ENCODE data around the gene HOXD11.

The HOXD11 gene

GRCh38 chr2:176120364-176121189 is 13.5 kb downstream of the HOXD11 start:
- H3K27me3 ChIP-seq (ENCODE audit: insufficient read depth, low read depth): no peaks in the 10 kb centered on the region
- H3K36me3 ChIP-seq (ENCODE audit: insufficient read depth): no peaks in the 10 kb centered on the region
- no peak for TF ChIP-seq CTCF (conservative IDR thresholded peaks at IDR 0.05; ENCODE audit: low read depth, low read length)
- H4K20me1 ChIP-seq (ENCODE audit: insufficient read depth): no peaks in the 10 kb centered on the region
- no peak overlapping the region for H2AFZ ChIP-seq (ENCODE audit: low read depth)
- no peaks in the 10 kb centered on the region for H3K79me2 ChIP-seq (ENCODE audit: insufficient read depth, low read depth)
- H3K27ac ChIP-seq: no peak overlapping the region
- no peak overlapping the region for H3K4me2 ChIP-seq
- no peaks in the 10 kb centered on the region for H3K4me1 ChIP-seq (ENCODE audit: low read depth, poor library complexity, severe bottlenecking)
- no peak overlapping the region for H3K9ac ChIP-seq
- no peak overlapping the region for H3K4me3 ChIP-seq (IDR thresholded peaks at IDR 0.05; ENCODE audit: insufficient read depth, low read depth, low read length)

- Histone ChIP-seq H2AFZ (ENCODE audit: low read depth) (no peak overlapping the region), H3K4me3 (IDR thresholded peaks at IDR 0.05; ENCODE audit: insufficient read depth, low read depth, low read length) (no peak overlapping the region)
Observed at GRCh38 chr2:176121190-176122051, 14.3 kb downstream of the HOXD11 start.

GRCh38 chr2:176122052-176122682 is 15.1 kb downstream of the HOXD11 start:
- H3K4me3 ChIP-seq (IDR thresholded peaks at IDR 0.05; ENCODE audit: insufficient read depth, low read depth, low read length): no peak overlapping the region
- H3K36me3 ChIP-seq (ENCODE audit: insufficient read depth): no peaks in the 10 kb centered on the region
- H4K20me1 ChIP-seq (ENCODE audit: insufficient read depth): no peaks in the 10 kb centered on the region
- H3K9ac ChIP-seq: no peak overlapping the region
- no peak overlapping the region for H3K27ac ChIP-seq
- no peaks in the 10 kb centered on the region for H3K79me2 ChIP-seq (ENCODE audit: insufficient read depth, low read depth)
- H3K4me1 ChIP-seq (ENCODE audit: low read depth, poor library complexity, severe bottlenecking): no peaks in the 10 kb centered on the region
- no peaks in the 10 kb centered on the region for H3K27me3 ChIP-seq (ENCODE audit: insufficient read depth, low read depth)
- no peak overlapping the region for H2AFZ ChIP-seq (ENCODE audit: low read depth)
- H3K4me2 ChIP-seq: no peak overlapping the region
- TF ChIP-seq CTCF (conservative IDR thresholded peaks at IDR 0.05; ENCODE audit: low read depth, low read length): no peak

More at GRCh38 chr2:176121190-176122051, 14.3 kb downstream of the HOXD11 start:
- Histone ChIP-seq H3K4me1 (ENCODE audit: low read depth, poor library complexity, severe bottlenecking) (no peaks in the 10 kb centered on the region), H3K9ac (no peak overlapping the region), H4K20me1 (ENCODE audit: insufficient read depth) (no peaks in the 10 kb centered on the region), H3K27me3 (ENCODE audit: insufficient read depth, low read depth) (no peaks in the 10 kb centered on the region), H3K4me2 (no peak overlapping the region), H3K36me3 (ENCODE audit: insufficient read depth) (no peaks in the 10 kb centered on the region), H3K27ac (no peak overlapping the region), H3K79me2 (ENCODE audit: insufficient read depth, low read depth) (no peaks in the 10 kb centered on the region)
- TF ChIP-seq CTCF (conservative IDR thresholded peaks at IDR 0.05; ENCODE audit: low read depth, low read length): no peak

- no peak within 1 kb of the TSS for H3K4me2 ChIP-seq
- TF ChIP-seq CTCF (conservative IDR thresholded peaks at IDR 0.05; ENCODE audit: low read depth, low read length): no peak
- H3K4me1 ChIP-seq (ENCODE audit: low read depth, poor library complexity, severe bottlenecking): no peaks in the 10 kb centered on the region
- H3K27ac ChIP-seq: no peak within 1 kb of the TSS
- no peaks in the 10 kb centered on the region for H3K36me3 ChIP-seq (ENCODE audit: insufficient read depth)
- H3K4me3 ChIP-seq (IDR thresholded peaks at IDR 0.05; ENCODE audit: insufficient read depth, low read depth, low read length): no peak within 1 kb of the TSS
- H4K20me1 ChIP-seq (ENCODE audit: insufficient read depth): no peaks in the 10 kb centered on the region
- no peak within 1 kb of the TSS for H2AFZ ChIP-seq (ENCODE audit: low read depth)
- H3K79me2 ChIP-seq (ENCODE audit: insufficient read depth, low read depth): no peaks in the 10 kb centered on the region
- no peak within 1 kb of the TSS for H3K9ac ChIP-seq
- H3K27me3 ChIP-seq (ENCODE audit: insufficient read depth, low read depth): no peaks in the 10 kb centered on the region
Observed at GRCh38 chr2:176122683-176123410, 15.8 kb downstream of the HOXD11 start, which contains the start of gene HOXD9. Gene HOXD9, plus strand, starts transcription at chr2:176122719. Its CDS starts 50 bp downstream, at chr2:176122769.
